K562 (cell line): ENCODE measurements around the gene ADAM15. TPM values are rescaled to one million over a fixed set of nuclear protein-coding genes. Genes with fewer than 3 reads are reported as not detected.

ENCODE experiments used
- ATAC-seq: fragments of 200-7000 bp; cut with Tn5 transposase; 3 replicates; pipeline ENCODE4 v1.9.1; 2020; ENCODE audit warnings: moderate library complexity
- BruUV-seq: library from RNA; stranded (reverse); fragments of 400-500 nt; replicated peaks from 2 replicates; lab custom pipeline; 2021; lab: Mats Ljungman, UMichigan
- CTCF ChIA-PET: fragments of 300-600 bp; formaldehyde crosslinking; extraction: SDS; loops from one replicate; lab custom pipeline; 2021; ENCODE audit warnings: low intra/inter-chr PET ratio; lab: Yijun Ruan, JAX
- POLR2A ChIA-PET: fragments of 300-600, 350-650 bp; sonication (Branson Sonifier 250); formaldehyde crosslinking; extraction: SDS; loops from one replicate; lab custom pipeline; 2021; ENCODE audit warnings: antibody characterized with exemption, inconsistent platforms; lab: Yijun Ruan, JAX
- DNase-seq, 4 experiments: peaks; one replicate each; pipeline versions ENCODE4 v3.0.0 to v3.0.0-alpha.2; 2011 to 2018; ENCODE audit warnings: low spot score in 3 of 4, mixed read lengths in 3 of 4; ENCODE audit errors: extremely low read depth in 1 of 4
- FAIRE-seq: peaks from 2 replicates; lab custom pipeline; 2011; peaks lifted over from hg19 to GRCh38; lab: Jason Lieb, UNC
- H2AFZ ChIP-seq: 2 replicates; pipeline ENCODE4 v1.6.0; 2011; ENCODE audit warnings: low read depth, low read length, control low read depth, inconsistent platforms
- H3K27ac ChIP-seq: fragments of 200-600 bp; 3 replicates; pipeline ENCODE4 v1.8.0; 2011; ENCODE audit warnings: low read depth, mild to moderate bottlenecking, control low read depth, inconsistent platforms, low read length, moderate library complexity, mixed read lengths; ENCODE audit errors: extremely low read depth
- H3K27me3 ChIP-seq, 2 experiments: fragments of 300-600 bp in 1 of 2; 2 replicates in 1 of 2; 3 replicates in 1 of 2; pipeline versions ENCODE4 v1.6.0 to v1.8.0; 2011; ENCODE audit warnings: inconsistent platforms in 2 of 2, low read length in 2 of 2, mild to moderate bottlenecking in 1 of 2, mixed read lengths in 1 of 2, moderate library complexity in 1 of 2; ENCODE audit not compliant: control insufficient read depth in 2 of 2, insufficient read depth in 2 of 2
- H3K36me3 ChIP-seq: fragments of 300-600 bp; 3 replicates; pipeline ENCODE4 v1.8.0; 2011; ENCODE audit warnings: mild to moderate bottlenecking, low read length, inconsistent platforms; ENCODE audit not compliant: control insufficient read depth, insufficient read depth
- H3K4me1 ChIP-seq, 2 experiments: fragments of 200-600 bp in 1 of 2; replicated peaks in 1 of 2; 2 replicates in 1 of 2; 3 replicates in 1 of 2; pipeline versions ENCODE4 v1.5.1 to v1.8.0; 2011; ENCODE audit warnings: inconsistent platforms in 2 of 2, low read length in 2 of 2, mild to moderate bottlenecking in 1 of 2, mixed read lengths in 1 of 2, moderate library complexity in 1 of 2; ENCODE audit not compliant: control insufficient read depth in 2 of 2, insufficient read depth in 2 of 2
- H3K4me2 ChIP-seq: 2 replicates; pipeline ENCODE4 v1.6.1; 2011; ENCODE audit warnings: low read length, control low read depth, inconsistent platforms, mixed read lengths; ENCODE audit not compliant: insufficient read depth
- H3K4me3 ChIP-seq: fragments of 200-600 bp; sonication (generic), shearing (Covaris generic); 2 replicates; pipeline ENCODE4 v1.5.1; 2016; ENCODE audit warnings: control low read depth, inconsistent platforms
- H3K79me2 ChIP-seq: fragments of 200-600 bp; 3 replicates; pipeline ENCODE4 v1.8.0; 2011; ENCODE audit warnings: low read length, inconsistent platforms; ENCODE audit not compliant: control insufficient read depth, insufficient read depth
- H3K9ac ChIP-seq, 2 experiments: 2 replicates each; pipeline versions ENCODE4 v1.6.0 to v1.6.1; 2011; ENCODE audit warnings: low read depth in 2 of 2, low read length in 2 of 2, control low read depth in 1 of 2, inconsistent platforms in 1 of 2, mild to moderate bottlenecking in 1 of 2, mixed read lengths in 1 of 2; ENCODE audit not compliant: insufficient read depth in 1 of 2
- H3K9me1 ChIP-seq: one replicate; pipeline ENCODE4 v1.6.0; 2011; ENCODE audit warnings: inconsistent platforms, mild to moderate bottlenecking, low read length, moderate library complexity; ENCODE audit not compliant: control insufficient read depth, insufficient read depth
- H3K9me3 ChIP-seq: replicated peaks from 2 replicates; pipeline ENCODE4 v1.5.1; 2011; ENCODE audit warnings: low read depth, low read length, inconsistent platforms; ENCODE audit not compliant: control insufficient read depth, insufficient read depth
- H4K20me1 ChIP-seq: replicated peaks from 2 replicates; pipeline ENCODE4 v1.6.1; 2011; ENCODE audit warnings: low read length, inconsistent platforms, mixed read lengths; ENCODE audit not compliant: control insufficient read depth, insufficient read depth
- CHCHD3 ChIP-seq: fragments of 250-450 bp; sonication (Bioruptor Pico); IDR thresholded peaks from 2 replicates; pipeline ENCODE4 v2.1.2; 2022; ENCODE audit warnings: mild to moderate bottlenecking
- E2F1 ChIP-seq: sonication (generic); formaldehyde crosslinking; IDR thresholded peaks from 2 replicates; pipeline ENCODE4 v1.8.1; 2023; ENCODE audit warnings: mild to moderate bottlenecking, missing genetic modification reagents, moderate library complexity
- ERF ChIP-seq: fragments of 450-650 bp; formaldehyde crosslinking; IDR thresholded peaks from 2 replicates; pipeline ENCODE4 v1.4.0; 2020; ENCODE audit warnings: mild to moderate bottlenecking, mixed read lengths
- ETS1 ChIP-seq: conservative IDR thresholded peaks from 2 replicates; pipeline ENCODE4 v1.6.1; 2011; ENCODE audit warnings: low read depth, mild to moderate bottlenecking, low read length; ENCODE audit not compliant: control insufficient read depth
- KAT2B ChIP-seq: IDR thresholded peaks from one replicate; pipeline ENCODE4 v1.6.1; 2012; ENCODE audit warnings: low read depth, mild to moderate bottlenecking, control low read depth, inconsistent platforms, low read length, moderate library complexity
- NR0B1 ChIP-seq: fragments of 450-650 bp; IDR thresholded peaks from one replicate; pipeline ENCODE4 v1.6.1; 2018; ENCODE audit warnings: mild to moderate bottlenecking, moderate library complexity; ENCODE audit not compliant: partially characterized antibody
- NUFIP1 ChIP-seq: fragments of 450-650 bp; IDR thresholded peaks from 2 replicates; pipeline ENCODE4 v1.6.1; 2018; ENCODE audit not compliant: partially characterized antibody
- POLR2AphosphoS2 ChIP-seq: IDR thresholded peaks from 2 replicates; pipeline ENCODE4 v1.6.1; 2012; ENCODE audit warnings: low read length, improper control_type of control experiment
- RUNX1 ChIP-seq: sonication (generic); IDR thresholded peaks from 2 replicates; pipeline ENCODE4 v1.6.1; 2016; ENCODE audit warnings: antibody characterized with exemption, low read depth
- SMARCA4 ChIP-seq: fragments of 450-650 bp; IDR thresholded peaks from 2 replicates; pipeline ENCODE4 v1.6.1; 2016
- TSC22D4 ChIP-seq: fragments of 450-650 bp; IDR thresholded peaks from 2 replicates; pipeline ENCODE4 v1.6.1; 2016; ENCODE audit warnings: missing genetic modification characterization, missing biosample characterization, control low read depth
- ZHX1 ChIP-seq: fragments of 150-350 bp; conservative IDR thresholded peaks from 2 replicates; pipeline ENCODE4 v1.6.1; 2014; ENCODE audit warnings: low read length
- ZNF134 ChIP-seq: fragments of 250-450 bp; sonication (Bioruptor Pico); conservative IDR thresholded peaks from 2 replicates; pipeline ENCODE4 v1.4.0; 2020
- ZNF140 ChIP-seq: fragments of 250-450 bp; sonication (Bioruptor Pico); IDR thresholded peaks from 2 replicates; pipeline ENCODE4 v1.8.0; 2021; ENCODE audit warnings: moderate library complexity, mild to moderate bottlenecking, inconsistent platforms
- ZNF717 ChIP-seq: fragments of 250-450 bp; sonication (Bioruptor Pico); IDR thresholded peaks from 2 replicates; pipeline ENCODE4 v1.5.0; 2021
- WGBS: fragments of 100-300 bp; shearing (Covaris generic); methylation state at CpG from one replicate; pipeline ENCODE4 v1.1.6; 2016; ENCODE audit warnings: low coverage, mixed read lengths; ENCODE audit not compliant: insufficient coverage; ENCODE audit errors: missing lambda C conversion rate; 5-methylcytosine and 5-hydroxymethylcytosine counted together
- in situ Hi-C: fragments of 300-500 bp; cut with MboI; formaldehyde crosslinking; loops from 4 replicates; pipeline ENCODE4 v1.15.0; 2018; ENCODE audit warnings: inconsistent platforms, mixed read lengths
- intact Hi-C: fragments of 100-400 bp; cut with micrococcal nuclease; formaldehyde crosslinking; loops from 2 replicates; pipeline ENCODE4 v1.14.2; 2022
- polyA plus RNA-seq, 8 experiments: library from polyadenylated mRNA; depleted of rRNA in 4 of 8; stranded (reverse) in 5 of 8; unstranded in 3 of 8; fragments of >200 nt; fragmentation: Nextera tagmentation in 2 of 8; fragmentation: Illumina TruSeq in 1 of 8; extraction: Ambion mirVana in 2 of 8; extraction: Trizol in 1 of 8; gene quantifications; 2 replicates each; pipeline versions ENCODE4 v1.2.1 to v1.2.3, GENCODE V29; 2011 to 2014; ENCODE audit warnings: inconsistent platforms in 1 of 8, missing spikeins in 1 of 8
- total RNA-seq, 7 experiments: library from RNA; depleted of rRNA in 6 of 7; stranded (reverse); fragments of >200 nt in 6 of 7; fragmentation: Illumina TruSeq in 2 of 7; extraction: Trizol in 2 of 7; gene quantifications; 2 replicates each; pipeline versions ENCODE4 v1.2.1 to v1.2.3, GENCODE V29; 2011 to 2021; ENCODE audit warnings: low replicate concordance in 1 of 7

ADAM15 gene
- total and polyA plus RNA-seq, 9 of the 15 experiments (the other 6 are each of a cell fraction or from before 2014, with no cell fraction given), result 0.69 to 72.3 (median 32.8) TPM

GRCh38 chr1:155026154-155026553 lies 25.0 kb upstream of the ADAM15 start:
- no peak overlapping the region for H3K4me3 ChIP-seq
- no peaks in the 10 kb centered on the region for H3K9me3 ChIP-seq
- FAIRE-seq (no peak), DNase-seq (no peak)
- no TSS peak for BruUV-seq
- ChIA-PET CTCF (interaction anchor here (0.5 kb wide), 1 partner anchor 65 kb away, joined by 3 read pairs; no protein-coding TSS in a partner anchor), POLR2A (interaction anchor here (0.5 kb wide), 1 partner anchor 53 kb away, joined by 4 read pairs; no protein-coding TSS in a partner anchor)
- H4K20me1 ChIP-seq, result no peaks in the 10 kb centered on the region
- H3K4me1 ChIP-seq, result peaks cover 13 to 26% of the 10 kb centered on the region in 2 experiments; a peak in 3 of 5 replicates
- WGBS, result 42% methylated on average over 9 of the region's 9 CpGs
- no peak overlapping the region for H3K27ac ChIP-seq
- intact Hi-C loops, result no loop called here
- H3K36me3 ChIP-seq, result no peaks in the 10 kb centered on the region
- H2AFZ ChIP-seq, result 0 out of 2 replicates have a peak overlapping the region, but pooled peaks have one; percentile 8
- no peak for TF ChIP-seq KAT2B
- TF ChIP-seq NR0B1, result no peak
- no peak for TF ChIP-seq ZNF134 (CRISPR knock-in tag)
- TF ChIP-seq CHCHD3, result no peak
- TF ChIP-seq SMARCA4, result no peak
- no peak for TF ChIP-seq ZNF717
- no peak for TF ChIP-seq RUNX1
- TF ChIP-seq ZNF140 (CRISPR knock-in tag), result no peak
- TF ChIP-seq POLR2AphosphoS2, result no peak
- TF ChIP-seq NUFIP1, result no peak
- TF ChIP-seq ETS1, result no peak
- no peak for TF ChIP-seq ERF (CRISPR knock-in tag)
- no peak for TF ChIP-seq TSC22D4 (tag)
- TF ChIP-seq E2F1 (CRISPR knock-in tag), result no peak
- no peak for TF ChIP-seq ZHX1
- TF ChIP-seq, all 486 proteins: peak for 0
- no peaks in the 10 kb centered on the region for H3K9me1 ChIP-seq
- peak overlapping the region in 1 of 2 experiments; percentile 18; a peak in 1 of 4 replicates for H3K9ac ChIP-seq
- H3K4me2 ChIP-seq, result no peak overlapping the region
- in situ Hi-C loops, result no loop called here
- no peaks in the 10 kb centered on the region for H3K79me2 ChIP-seq
- no peaks in the 10 kb centered on the region for H3K27me3 ChIP-seq
- ATAC-seq, result no peak
